Transverse colon (tissue), 4 donors: ENCODE results near the gene MOCS1. TPM values are rescaled to one million over a fixed set of nuclear protein-coding genes. Genes with fewer than 3 reads are reported as not detected.

Experiments
- DNase-seq: peaks from one replicate; pipeline ENCODE4 v3.0.0-alpha.2; 2019
- H3K27ac ChIP-seq, 4 donors: fragments of 200-600 bp; sonication (generic); 2 replicates each; pipeline ENCODE4 v1.5.1; 2016 to 2018; ENCODE audit warnings: inconsistent platforms in 4 of 4
- H3K27me3 ChIP-seq: fragments of 200-600 bp; sonication (generic); 2 replicates; pipeline ENCODE4 v1.5.1; 2017; ENCODE audit warnings: inconsistent platforms
- H3K36me3 ChIP-seq, 4 donors: fragments of 200-600 bp; sonication (generic); 2 replicates each; pipeline ENCODE4 v1.5.1; 2017 to 2019; ENCODE audit warnings: inconsistent platforms in 4 of 4
- H3K4me1 ChIP-seq, 4 donors: fragments of 200-600 bp; sonication (generic); 2 replicates each; pipeline ENCODE4 v1.5.1; 2017 to 2020; ENCODE audit warnings: inconsistent platforms in 4 of 4
- H3K4me3 ChIP-seq, 4 donors: fragments of 200-600 bp; sonication (generic); 1 replicate in 1 of 4; 2 replicates in 3 of 4; pipeline versions ENCODE4 v1.5.1 to v1.6.1; 2017 to 2019; ENCODE audit warnings: inconsistent platforms in 4 of 4
- H3K9me3 ChIP-seq, 2 donors: fragments of 200-600 bp; sonication (generic); 2 replicates each; pipeline ENCODE4 v1.5.1; 2017 to 2019; ENCODE audit warnings: inconsistent platforms in 2 of 2
- CTCF ChIP-seq, 5 experiments: fragments of 200-600 bp in 3 of 5; fragments of 450-650 bp in 2 of 5; sonication (generic) in 3 of 5; IDR thresholded peaks; 1 replicate in 2 of 5; 2 replicates in 3 of 5; pipeline ENCODE4 v1.5.1; 2016 to 2017; ENCODE audit warnings: antibody characterized with exemption in 5 of 5, inconsistent platforms in 3 of 5, mild to moderate bottlenecking in 2 of 5, moderate library complexity in 1 of 5
- EP300 ChIP-seq: sonication (generic); formaldehyde crosslinking; IDR thresholded peaks from one replicate; pipeline ENCODE4 v1.6.1; 2017; ENCODE audit warnings: antibody characterized with exemption, low read depth
- POLR2A ChIP-seq: fragments of 450-650 bp; IDR thresholded peaks from one replicate; pipeline ENCODE4 v1.6.1; 2016; ENCODE audit warnings: antibody characterized with exemption, mild to moderate bottlenecking, moderate library complexity
- POLR2AphosphoS5 ChIP-seq, 3 donors: sonication (generic); formaldehyde crosslinking; IDR thresholded peaks; one replicate each; pipeline ENCODE4 v1.6.1; 2016; ENCODE audit warnings: antibody characterized with exemption in 3 of 3
- WGBS, 2 donors: methylation state at CpG; one replicate each; pipeline ENCODE4 v1.1.5; 2018; ENCODE audit warnings: low coverage in 1 of 2; 5-methylcytosine and 5-hydroxymethylcytosine counted together
- in situ Hi-C, 4 donors: fragments of 200-750 bp; cut with MboI; loops; one replicate each; pipeline versions ENCODE4 v1.15.0 to v1.15.1; 2017; ENCODE audit warnings: low sequenced_read_pairs in 3 of 4, low pct_ligation_motif_present in 1 of 4, low pct_unique_long_range_greater_than_20kb in 1 of 4
- intact Hi-C: fragments of 100-400 bp; cut with DNase I; formaldehyde crosslinking; loops from one replicate; pipeline ENCODE4 v1.15.1; 2023; ENCODE audit warnings: low total_unique reads
- total RNA-seq, 4 donors: library from RNA; depleted of rRNA; stranded (reverse); fragments of >200 nt; gene quantifications; one replicate each; pipeline ENCODE4 v1.1.0, GENCODE V29; 2016

The MOCS1 gene
- total RNA-seq, 4 donors from 2014 or later: 20.6 to 58.3 (median 42.3) TPM

- Histone ChIP-seq H3K27me3 (no peaks in the 10 kb centered on the region), H3K9me3 (no peaks in the 10 kb centered on the region), H3K27ac (no peak overlapping the region), H3K4me1 (peaks cover 7 to 42% (median 28%) of the 10 kb centered on the region in 4 donors), H3K4me3 (no peak overlapping the region), H3K36me3 (no peaks in the 10 kb centered on the region)
- TF ChIP-seq POLR2A: no peak
- TF ChIP-seq EP300: no peak
- no peak for TF ChIP-seq CTCF (IDR thresholded peaks at IDR 0.05)
- WGBS, 2 donors: 87 to 89% methylated on average over 4 to 6 of the region's 6 CpGs
- in situ Hi-C loops (no loop called here), intact Hi-C loops (no loop called here)
- DNase-seq: no peak
Observed at GRCh38 chr6:39941138-39941537, 6.9 kb upstream of the MOCS1 start.

- H3K4me1 ChIP-seq: peaks cover 2 to 29% (median 15%) of the 10 kb centered on the region in 4 donors
- H3K9me3 ChIP-seq: no peaks in the 10 kb centered on the region
- H3K27me3 ChIP-seq: no peaks in the 10 kb centered on the region
- TF ChIP-seq POLR2A: no peak
- TF ChIP-seq CTCF (IDR thresholded peaks at IDR 0.05): no peak
- TF ChIP-seq EP300: no peak
- no peak for TF ChIP-seq POLR2AphosphoS5 (IDR thresholded peaks at IDR 0.05)
- in situ Hi-C loops: no loop called here
- H3K36me3 ChIP-seq: no peaks in the 10 kb centered on the region
- intact Hi-C loops: no loop called here
- 77 to 84% methylated on average over 6 to 10 of the region's 10 CpGs for WGBS, 2 donors
- DNase-seq: no peak
- no peak overlapping the region for H3K27ac ChIP-seq
- H3K4me3 ChIP-seq: no peak overlapping the region
Observed at GRCh38 chr6:39938773-39939654, 4.8 kb upstream of the MOCS1 start.

- Histone ChIP-seq H3K36me3 (no peaks in the 10 kb centered on the region), H3K9me3 (no peaks in the 10 kb centered on the region), H3K27ac (peak overlapping the region in 3 of 4 donors; percentile 20 to 52 (median 35)), H3K4me3 (no peak overlapping the region), H3K4me1 (peaks cover 2 to 28% (median 19%) of the 10 kb centered on the region in 4 donors), H3K27me3 (no peaks in the 10 kb centered on the region)
- TF ChIP-seq POLR2AphosphoS5 (IDR thresholded peaks at IDR 0.05) (peak in 1 of 3 donors; percentile 39), EP300 (no peak), CTCF (IDR thresholded peaks at IDR 0.05) (no peak), POLR2A (no peak)
- in situ Hi-C loops (no loop called here), intact Hi-C loops (no loop called here)
- 33 to 67% methylated on average over 1 to 3 of the region's 3 CpGs for WGBS, 2 donors
- no peak for DNase-seq
Observed at GRCh38 chr6:39937686-39938333, 3.5 kb upstream of the MOCS1 start.

GRCh38 chr6:39936857-39937256 lies 2.6 kb upstream of the MOCS1 start:
- H3K27me3 ChIP-seq: no peaks in the 10 kb centered on the region
- 89 to 97% methylated on average over 1 of the region's 1 CpG for whole genome bisulfite sequencing, 2 donors
- intact Hi-C loops (no loop called here), in situ Hi-C loops (no loop called here)
- no peaks in the 10 kb centered on the region for H3K9me3 ChIP-seq
- peaks cover 2 to 32% (median 20%) of the 10 kb centered on the region in 4 donors for H3K4me1 ChIP-seq
- no peak for TF ChIP-seq EP300
- TF ChIP-seq CTCF (IDR thresholded peaks at IDR 0.05): no peak
- no peak for TF ChIP-seq POLR2AphosphoS5 (IDR thresholded peaks at IDR 0.05)
- no peak for TF ChIP-seq POLR2A
- no peak for DNase-seq
- H3K36me3 ChIP-seq: no peaks in the 10 kb centered on the region
- no peak overlapping the region for H3K27ac ChIP-seq
- H3K4me3 ChIP-seq: no peak overlapping the region
